IPS-18a (cell line): Measurements from ENCODE around the gene CEACAM18.
"Not testable (repeated sequence)": the region's sequence is repeated elsewhere in the genome, so short reads cannot be mapped to it uniquely, and the experiment has no call there.

Experiments used
- H3K27ac ChIP-seq: one replicate; pipeline ENCODE4 v1.5.1; 2013; ENCODE audit warnings: low read length
- H3K27me3 ChIP-seq: one replicate; pipeline ENCODE4 v1.6.1; 2013; ENCODE audit warnings: mild to moderate bottlenecking, low read length; ENCODE audit not compliant: control insufficient read depth, insufficient read depth
- H3K36me3 ChIP-seq: one replicate; pipeline ENCODE4 v1.6.1; 2013; ENCODE audit warnings: low read depth, low read length; ENCODE audit not compliant: control insufficient read depth
- H3K4me1 ChIP-seq: one replicate; pipeline ENCODE4 v1.6.1; 2013; ENCODE audit warnings: low read depth, low read length; ENCODE audit not compliant: control insufficient read depth
- H3K4me3 ChIP-seq: one replicate; pipeline ENCODE4 v1.5.1; 2013; ENCODE audit warnings: low read length
- H3K9ac ChIP-seq: one replicate; pipeline ENCODE4 v1.6.1; 2013; ENCODE audit warnings: mild to moderate bottlenecking, low read length, moderate library complexity
- H3K9me3 ChIP-seq: one replicate; pipeline ENCODE4 v1.6.1; 2013; ENCODE audit warnings: low read depth, low read length; ENCODE audit not compliant: control insufficient read depth

Gene CEACAM18

GRCh38 chr19:51478381-51479234 is at the start of gene CEACAM18:
CEACAM18 (plus strand) TSS chr19:51478539.
- Histone ChIP-seq H3K36me3 (no peaks in the 10 kb centered on the region), H3K27ac (no peak within 1 kb of the TSS), H3K4me3 (no peak within 1 kb of the TSS), H3K27me3 (no peaks in the 10 kb centered on the region), H3K9me3 (peaks cover 2% of the 10 kb centered on the region), H3K4me1 (no peaks in the 10 kb centered on the region), H3K9ac (no peak within 1 kb of the TSS)

DNA sequence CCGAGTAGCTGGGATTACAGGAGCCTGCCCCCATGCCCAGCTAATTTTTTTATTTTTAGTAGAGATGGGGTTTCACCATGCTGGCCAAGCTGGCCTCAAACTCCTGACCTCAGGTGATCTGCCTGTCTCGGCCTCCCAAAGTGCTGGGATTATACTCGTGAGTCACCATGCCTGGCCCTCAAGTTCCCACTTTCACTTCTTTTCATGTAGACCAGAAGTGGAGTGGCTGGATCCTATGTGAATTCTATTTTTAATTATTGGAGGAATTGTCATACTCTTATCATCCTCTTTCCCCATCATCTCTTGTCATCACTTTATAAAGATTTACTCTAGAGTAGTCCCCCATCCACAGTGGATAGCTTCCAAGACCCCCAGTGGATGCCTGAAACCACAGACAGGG is 48.1 kb upstream of the CEACAM18 start:
- Histone ChIP-seq H3K4me1 (no peaks in the 10 kb centered on the region), H3K27ac (no peak overlapping the region), H3K36me3 (no peaks in the 10 kb centered on the region), H3K9me3 (no peaks in the 10 kb centered on the region), H3K9ac (no peak overlapping the region), H3K27me3 (no peaks in the 10 kb centered on the region), H3K4me3 (no peak overlapping the region)

DNA sequence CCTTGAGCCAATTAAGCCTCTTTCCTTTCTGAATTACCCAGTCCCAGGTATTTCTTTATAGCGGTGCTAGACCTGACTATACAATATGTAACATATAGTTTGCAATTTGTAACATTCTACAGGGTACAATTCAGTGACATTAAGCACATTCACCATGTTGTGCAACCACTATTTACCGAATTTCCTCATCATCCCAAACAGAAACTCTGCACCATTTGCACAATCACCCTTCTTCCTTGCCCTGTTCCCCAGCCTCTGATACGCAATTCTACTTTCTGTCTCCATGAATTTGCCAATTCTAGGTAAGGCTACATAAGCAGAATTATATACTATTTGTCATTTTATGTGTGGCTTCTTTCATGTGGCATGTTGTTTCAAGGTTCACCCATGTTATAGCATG is 47.2 kb upstream of the CEACAM18 start:
- Histone ChIP-seq H3K9ac (no peak overlapping the region), H3K9me3 (no peaks in the 10 kb centered on the region), H3K27ac (no peak overlapping the region), H3K4me3 (no peak overlapping the region), H3K4me1 (no peaks in the 10 kb centered on the region), H3K27me3 (no peaks in the 10 kb centered on the region), H3K36me3 (no peaks in the 10 kb centered on the region)

GRCh38 chr19:51433043-51433442 is 45.3 kb upstream of the CEACAM18 start:
- no peaks in the 10 kb centered on the region for H3K4me1 ChIP-seq
- no peaks in the 10 kb centered on the region for H3K27me3 ChIP-seq
- no peak overlapping the region for H3K9ac ChIP-seq
- no peaks in the 10 kb centered on the region for H3K9me3 ChIP-seq
- no peak overlapping the region for H3K27ac ChIP-seq
- no peaks in the 10 kb centered on the region for H3K36me3 ChIP-seq
- no peak overlapping the region for H3K4me3 ChIP-seq

GRCh38 chr19:51434456-51434855 is 43.9 kb upstream of the CEACAM18 start:
- no peak overlapping the region for H3K27ac ChIP-seq
- H3K27me3 ChIP-seq: no peaks in the 10 kb centered on the region
- H3K9ac ChIP-seq: no peak overlapping the region
- H3K36me3 ChIP-seq: no peaks in the 10 kb centered on the region
- no peaks in the 10 kb centered on the region for H3K9me3 ChIP-seq
- no peaks in the 10 kb centered on the region for H3K4me1 ChIP-seq
- no peak overlapping the region for H3K4me3 ChIP-seq

DNA sequence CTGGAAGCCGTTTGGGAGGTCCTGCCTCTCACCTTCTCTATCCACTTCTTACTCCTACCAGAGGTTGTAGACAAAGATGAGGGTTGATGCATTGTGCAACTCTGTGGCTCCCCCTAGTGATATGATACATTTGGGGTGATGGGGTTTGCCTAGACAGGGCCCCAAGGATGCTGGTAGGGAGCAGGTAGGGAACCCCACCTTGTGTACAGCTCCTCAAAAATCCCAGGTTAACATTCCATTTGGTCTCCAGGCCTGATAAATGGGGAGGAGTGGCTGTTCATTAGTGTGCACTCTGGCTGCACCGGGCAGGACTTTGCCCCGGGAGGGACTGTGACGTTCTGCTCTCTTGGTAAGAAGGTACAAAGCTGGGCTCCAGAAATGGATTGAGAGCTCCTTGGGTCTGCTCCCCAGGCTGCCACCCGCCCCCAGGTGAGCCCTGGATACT is 39.3 kb upstream of the CEACAM18 start:
- Histone ChIP-seq H3K9ac (no peak overlapping the region), H3K4me3 (no peak overlapping the region), H3K36me3 (no peaks in the 10 kb centered on the region), H3K27me3 (no peaks in the 10 kb centered on the region), H3K4me1 (no peaks in the 10 kb centered on the region), H3K27ac (no peak overlapping the region), H3K9me3 (no peaks in the 10 kb centered on the region)

DNA sequence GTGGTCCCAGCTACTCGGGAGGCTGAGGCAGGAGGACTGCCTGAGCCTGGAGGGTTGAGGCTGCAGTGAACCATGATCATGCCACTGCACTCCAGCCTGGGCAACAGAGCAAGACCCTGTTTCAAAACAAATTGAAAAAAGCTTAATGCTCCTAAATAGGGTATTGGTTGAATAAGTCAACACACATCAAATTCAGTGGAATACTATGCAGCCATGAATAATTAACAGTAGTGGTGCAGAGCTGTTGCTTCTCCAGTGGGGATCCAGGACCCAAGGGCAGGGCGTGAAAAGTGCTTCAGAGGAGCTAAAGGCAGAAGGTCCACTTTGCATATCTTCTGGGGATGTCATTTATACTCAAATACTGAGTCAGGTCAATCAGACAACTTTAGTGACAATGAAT is 38.3 kb upstream of the CEACAM18 start:
- no peaks in the 10 kb centered on the region for H3K9me3 ChIP-seq
- H3K27me3 ChIP-seq: no peaks in the 10 kb centered on the region
- no peak overlapping the region for H3K4me3 ChIP-seq
- H3K9ac ChIP-seq: no peak overlapping the region
- no peak overlapping the region for H3K27ac ChIP-seq
- H3K36me3 ChIP-seq: no peaks in the 10 kb centered on the region
- H3K4me1 ChIP-seq: no peaks in the 10 kb centered on the region

DNA sequence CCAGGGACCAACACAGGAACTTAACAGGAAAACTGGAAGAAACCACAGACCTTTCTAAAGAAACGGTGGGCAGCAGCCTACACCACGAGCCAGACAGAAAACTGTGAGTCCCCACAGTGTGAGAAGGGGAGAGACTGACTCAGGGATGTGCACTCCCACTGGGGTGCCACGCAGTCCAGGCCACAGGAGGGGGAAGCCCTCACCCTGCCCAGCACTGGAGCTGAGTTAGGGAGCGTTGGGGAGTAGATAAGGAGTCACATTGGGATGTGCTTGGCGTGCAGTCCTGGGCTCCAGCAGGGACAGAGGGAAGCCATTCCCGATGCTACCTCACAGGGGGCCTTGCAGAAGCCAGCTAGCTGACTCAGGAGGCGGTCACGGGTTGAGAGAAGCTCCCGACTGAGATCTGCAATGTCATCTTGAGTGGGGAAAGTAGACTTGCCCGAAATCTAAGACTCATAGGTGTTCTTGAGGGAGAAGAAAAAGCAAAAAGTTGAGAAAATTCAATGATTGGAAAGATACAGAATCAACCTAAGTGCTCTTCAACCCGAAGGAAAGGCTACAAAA is 37.4 kb upstream of the CEACAM18 start:
- no peak overlapping the region for H3K4me3 ChIP-seq
- H3K27me3 ChIP-seq: no peaks in the 10 kb centered on the region
- H3K9me3 ChIP-seq: no peaks in the 10 kb centered on the region
- no peak overlapping the region for H3K9ac ChIP-seq
- no peaks in the 10 kb centered on the region for H3K36me3 ChIP-seq
- H3K27ac ChIP-seq: no peak overlapping the region
- H3K4me1 ChIP-seq: no peaks in the 10 kb centered on the region

- no peak overlapping the region for H3K9ac ChIP-seq
- no peak overlapping the region for H3K27ac ChIP-seq
- H3K4me3 ChIP-seq: no peak overlapping the region
- peaks cover 4% of the 10 kb centered on the region for H3K9me3 ChIP-seq
- no peaks in the 10 kb centered on the region for H3K27me3 ChIP-seq
- H3K36me3 ChIP-seq: no peaks in the 10 kb centered on the region
- no peaks in the 10 kb centered on the region for H3K4me1 ChIP-seq
Observed at GRCh38 chr19:51441410-51442390, 36.6 kb upstream of the CEACAM18 start.

DNA sequence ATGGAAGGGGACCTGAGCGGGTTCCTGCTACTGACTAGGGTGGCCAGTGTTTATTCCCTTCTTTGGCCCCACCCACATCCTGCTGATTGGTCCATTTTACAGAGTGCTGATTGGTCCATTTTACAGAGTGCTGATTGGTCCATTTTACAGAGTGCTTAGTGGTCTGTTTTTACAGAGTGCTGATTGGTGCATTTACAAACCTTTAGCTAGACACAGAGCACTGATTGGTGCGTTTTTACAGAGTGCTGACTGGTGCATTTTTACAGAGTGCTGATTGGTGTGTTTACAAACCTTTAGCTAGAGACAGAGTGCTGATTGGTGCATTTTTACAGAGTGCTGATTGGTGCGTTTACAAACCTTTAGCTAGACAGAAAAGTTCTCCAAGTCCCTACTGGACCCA is 30.8 kb upstream of the CEACAM18 start:
- not testable (repeated sequence) for H3K27me3 ChIP-seq, H3K9me3 ChIP-seq, H3K36me3 ChIP-seq, H3K4me3 ChIP-seq, H3K9ac ChIP-seq, H3K27ac ChIP-seq, H3K4me1 ChIP-seq

DNA sequence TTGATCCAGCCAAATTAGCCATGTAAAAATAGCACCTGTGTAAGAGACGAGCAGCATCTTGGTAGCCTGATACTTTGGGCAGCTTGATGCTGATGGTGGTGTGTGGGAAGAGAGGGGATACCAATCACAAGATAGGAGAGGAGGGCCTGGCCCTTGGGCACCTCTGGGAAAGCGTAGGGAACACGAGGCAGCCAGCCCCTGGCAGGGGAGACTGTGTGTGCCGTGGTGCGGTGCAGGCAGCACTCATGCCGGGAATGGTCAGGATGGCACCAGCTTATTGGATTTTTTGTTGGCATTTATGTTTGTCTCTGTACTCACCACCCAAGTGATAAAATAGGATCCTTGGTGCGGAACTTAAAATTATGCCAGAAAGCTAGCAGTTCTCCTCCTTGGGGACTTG is 30.3 kb upstream of the CEACAM18 start:
- H3K27me3 ChIP-seq: no peaks in the 10 kb centered on the region
- H3K9ac ChIP-seq: no peak overlapping the region
- H3K27ac ChIP-seq: no peak overlapping the region
- H3K36me3 ChIP-seq: no peaks in the 10 kb centered on the region
- H3K9me3 ChIP-seq: peaks cover 4% of the 10 kb centered on the region
- H3K4me1 ChIP-seq: no peaks in the 10 kb centered on the region
- no peak overlapping the region for H3K4me3 ChIP-seq
